Epithelial cell of proximal tubule (primary cell): Measurements from ENCODE around the gene CCM2. TPM values are rescaled to one million over a fixed set of nuclear protein-coding genes. Genes with fewer than 3 reads are reported as not detected.

Experiments
- DNase-seq: peaks from one replicate; pipeline ENCODE4 v3.0.0-alpha.2; 2011; ENCODE audit warnings: low read depth
- H3K4me3 ChIP-seq: 2 replicates; pipeline ENCODE4 v1.5.1; 2011; ENCODE audit warnings: low read depth, mild to moderate bottlenecking, low read length
- CTCF ChIP-seq: conservative IDR thresholded peaks from 2 replicates; pipeline ENCODE4 v1.5.1; 2012; ENCODE audit warnings: low read depth, mild to moderate bottlenecking, low read length
- total RNA-seq: library from RNA; depleted of rRNA; stranded (reverse); fragments of >200 nt; gene quantifications from 2 replicates; pipeline ENCODE4 v1.2.3, GENCODE V29; 2015

CCM2 gene
- total RNA-seq, 1 donor from 2014 or later = 49.2 TPM

- DNase-seq = no peak
- no peak overlapping the region for H3K4me3 ChIP-seq
- no peak for TF ChIP-seq CTCF
Observed at GRCh38 chr7:45092931-45093235, 92.9 kb downstream of the CCM2 start.

GRCh38 chr7:45098983-45099839 lies 99.2 kb downstream of the CCM2 start:
- H3K4me3 ChIP-seq = no peak overlapping the region
- TF ChIP-seq CTCF = no peak
- no peak for DNase-seq

- no peak overlapping the region for H3K4me3 ChIP-seq
- no peak for DNase-seq
- TF ChIP-seq CTCF = no peak
Observed at GRCh38 chr7:45099891-45100760, 100.1 kb downstream of the CCM2 start.

- H3K4me3 ChIP-seq = no peak overlapping the region
- TF ChIP-seq CTCF = no peak
- DNase-seq = no peak
Observed at GRCh38 chr7:45100761-45101480, 100.9 kb downstream of the CCM2 start.

- no peak for DNase-seq
- no peak for TF ChIP-seq CTCF
- H3K4me3 ChIP-seq = no peak overlapping the region
Observed at GRCh38 chr7:45101748-45102147, 101.7 kb downstream of the CCM2 start.

- TF ChIP-seq CTCF = no peak
- no peak for DNase-seq
- H3K4me3 ChIP-seq = no peak overlapping the region
Observed at GRCh38 chr7:45102785-45103712, 103.0 kb downstream of the CCM2 start.
